Measurements from ENCODE around the gene SMIM14.
"Not testable (repeated sequence)": the region's sequence is repeated elsewhere in the genome, so short reads cannot be mapped to it uniquely, and the experiment has no call there.

Gene SMIM14

DNA sequence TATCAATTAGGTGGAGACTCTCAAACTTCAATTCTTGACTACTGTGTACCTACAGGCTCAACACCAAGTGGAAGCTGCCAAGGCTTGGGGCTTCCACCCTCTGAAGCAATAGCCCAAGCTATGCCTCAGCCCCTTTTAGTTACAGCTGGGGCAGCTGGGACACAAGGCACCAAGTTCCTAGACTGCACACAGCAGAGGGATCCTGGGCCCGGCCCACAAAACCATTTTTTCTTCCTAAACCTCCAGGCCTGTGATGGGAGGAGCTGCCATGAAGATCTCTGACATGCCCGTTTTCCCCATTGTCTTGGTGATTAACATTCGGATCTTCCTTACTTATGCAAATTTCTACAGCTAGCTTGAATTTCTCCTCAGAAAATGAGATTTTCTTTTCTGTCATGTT, 108.0 kb downstream of the SMIM14 start:
- DNase-seq (ENCODE audit: low spot score) = no peak

DNA sequence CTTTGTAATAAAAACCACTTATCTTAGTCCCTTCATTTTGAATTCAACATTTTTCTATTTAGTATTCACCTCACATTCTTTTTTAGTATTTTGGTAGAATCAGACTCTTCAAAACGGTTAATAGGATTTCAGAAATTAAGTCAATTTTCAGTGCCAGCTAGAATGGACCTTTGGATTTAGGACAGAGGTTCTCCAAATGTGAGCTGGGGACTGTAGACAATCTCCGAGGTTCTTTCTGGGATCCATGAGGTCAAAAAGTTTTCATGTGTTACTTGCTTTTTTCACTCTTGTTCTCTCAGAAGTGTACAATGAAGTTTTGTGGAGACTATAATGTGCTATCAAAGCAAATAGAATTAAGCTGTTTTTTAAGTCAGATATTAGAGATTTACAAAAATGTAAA, 109.1 kb downstream of the SMIM14 start:
- no peak for DNase-seq (ENCODE audit: low spot score)

DNA sequence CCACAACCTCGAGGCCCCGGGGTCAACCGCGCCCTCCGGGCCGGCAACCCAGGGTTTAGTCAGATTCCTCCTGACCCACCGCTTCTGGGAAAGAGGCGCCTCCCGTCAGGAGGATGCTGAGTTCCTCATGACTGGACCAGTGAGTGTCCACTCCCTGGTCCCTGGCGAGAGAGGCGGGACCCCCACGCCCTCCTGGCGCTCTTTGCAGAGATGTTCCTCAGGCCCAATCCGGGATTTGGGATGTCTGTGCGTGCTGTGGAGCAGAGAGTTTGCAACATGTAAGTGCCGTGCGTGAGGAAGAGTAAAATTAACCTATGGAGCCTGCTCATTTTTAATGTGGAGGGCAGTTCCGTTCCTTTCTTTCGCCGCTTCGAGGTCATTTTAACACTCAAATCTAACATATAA, 110.6 kb downstream of the SMIM14 start:
- DNase-seq (ENCODE audit: low spot score) = peak; percentile 24

DNA sequence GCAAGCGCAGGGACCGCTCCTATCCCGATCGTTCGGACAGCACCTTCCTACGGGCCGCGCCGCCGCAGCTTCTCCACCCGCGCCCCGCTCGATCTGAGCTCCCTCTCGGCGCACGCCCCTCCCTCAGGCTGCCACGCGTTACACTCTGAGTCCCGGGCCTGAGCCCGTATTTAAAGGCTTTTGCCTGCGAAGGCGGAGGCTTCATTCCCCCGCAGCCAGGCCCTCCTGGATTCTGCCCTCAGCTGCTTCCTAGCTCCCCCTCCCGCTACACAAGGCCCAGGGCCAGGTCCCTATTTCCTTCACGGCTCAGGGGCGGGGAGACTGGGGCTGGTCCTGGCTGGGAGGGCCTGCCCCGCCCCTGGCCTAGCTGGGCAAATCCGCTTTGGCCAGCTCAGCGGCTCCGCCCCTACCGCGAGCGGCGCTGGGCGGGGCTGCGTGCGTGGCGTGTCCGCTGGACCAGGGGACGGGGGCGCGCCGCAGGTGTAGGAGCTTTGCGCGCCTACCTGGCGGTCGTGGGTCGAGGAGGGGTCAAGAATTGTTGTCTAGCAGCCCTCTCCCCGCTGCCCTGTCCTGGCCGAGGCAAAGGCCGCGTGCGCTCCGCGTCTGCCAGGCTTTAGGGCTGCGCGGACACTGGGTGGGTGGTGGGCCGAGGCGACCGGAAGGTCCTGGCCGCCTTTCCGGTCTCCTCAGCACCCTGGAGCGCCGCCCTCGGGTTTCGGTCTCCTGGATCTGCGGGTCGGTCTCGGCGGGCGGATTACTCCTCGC, 111.2 kb downstream of the SMIM14 start, which contains the start of gene UGDH:
TSS of gene UGDH (minus strand) at position 144 of the 765 bp plus-strand sequence. CDS start 5,927 bp downstream, outside the sequence.
- DNase-seq (ENCODE audit: low spot score) = peak; percentile 88

DNA sequence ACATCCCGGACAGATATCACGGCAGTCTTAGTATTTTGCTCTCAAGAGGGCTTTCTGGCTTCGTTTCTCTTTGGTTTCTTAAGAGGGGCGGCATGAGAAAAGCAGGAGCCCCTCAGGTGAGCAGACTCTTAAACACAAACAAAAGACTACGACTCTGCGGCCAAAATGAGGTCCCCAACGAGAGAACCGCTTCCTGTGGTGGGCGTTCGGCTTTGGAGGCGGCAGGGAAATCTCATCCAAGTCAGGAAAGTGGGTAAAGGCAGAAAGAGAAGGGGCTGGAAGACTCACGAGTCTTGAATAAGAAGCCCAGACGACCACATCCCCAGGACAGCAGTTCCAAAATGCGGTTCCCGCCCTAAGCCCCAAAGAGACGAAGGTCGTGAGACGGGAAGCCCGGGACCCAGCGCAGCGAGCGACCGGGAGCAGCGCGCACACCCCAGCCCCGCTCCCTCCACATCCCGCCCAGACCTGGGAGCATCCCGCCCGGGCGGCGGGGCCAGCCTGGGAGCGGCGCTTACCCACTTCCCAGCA, 111.8 kb downstream of the SMIM14 start:
- DNase-seq (ENCODE audit: low spot score) = no peak

DNA sequence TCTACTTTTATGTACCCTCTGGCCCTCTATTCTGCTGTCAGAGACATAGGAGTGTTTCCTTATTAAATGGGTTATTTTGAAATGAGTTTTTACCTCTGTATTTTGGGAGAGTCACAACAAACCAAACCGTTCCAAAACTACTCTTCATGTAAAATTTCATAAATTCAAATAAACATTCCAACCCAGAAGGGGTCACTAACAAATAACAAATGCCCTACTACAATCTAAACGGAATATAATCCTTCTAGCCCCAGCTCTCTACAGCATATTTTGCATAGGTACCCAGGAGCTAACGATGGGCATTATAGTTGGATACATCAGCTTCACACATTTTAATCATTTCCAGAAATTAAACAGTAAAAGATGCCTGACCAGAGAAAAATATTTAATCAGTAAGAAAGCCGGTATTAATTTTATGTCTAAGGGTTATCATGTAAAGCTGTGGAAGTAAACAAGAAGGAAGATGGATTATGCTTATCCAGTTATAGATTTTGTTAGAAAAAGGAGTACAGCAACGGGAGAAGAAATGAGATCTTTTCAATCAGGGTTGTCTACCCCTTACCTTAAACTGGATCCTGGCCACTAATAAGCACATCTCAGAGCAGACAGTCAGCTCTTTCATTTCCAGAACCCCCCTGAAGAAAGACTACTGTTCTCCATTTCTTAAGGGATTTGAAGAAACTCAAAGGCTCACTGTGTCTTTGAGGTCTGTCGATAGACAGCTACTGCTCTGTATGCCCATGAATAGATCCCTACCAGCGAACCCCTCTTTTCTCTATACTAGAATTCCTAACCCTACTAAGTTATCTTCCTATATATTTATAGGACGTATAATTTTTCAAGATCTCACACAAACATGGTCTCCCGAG, 112.6 kb downstream of the SMIM14 start:
- DNase-seq (ENCODE audit: low spot score) = peak; percentile 35

DNA sequence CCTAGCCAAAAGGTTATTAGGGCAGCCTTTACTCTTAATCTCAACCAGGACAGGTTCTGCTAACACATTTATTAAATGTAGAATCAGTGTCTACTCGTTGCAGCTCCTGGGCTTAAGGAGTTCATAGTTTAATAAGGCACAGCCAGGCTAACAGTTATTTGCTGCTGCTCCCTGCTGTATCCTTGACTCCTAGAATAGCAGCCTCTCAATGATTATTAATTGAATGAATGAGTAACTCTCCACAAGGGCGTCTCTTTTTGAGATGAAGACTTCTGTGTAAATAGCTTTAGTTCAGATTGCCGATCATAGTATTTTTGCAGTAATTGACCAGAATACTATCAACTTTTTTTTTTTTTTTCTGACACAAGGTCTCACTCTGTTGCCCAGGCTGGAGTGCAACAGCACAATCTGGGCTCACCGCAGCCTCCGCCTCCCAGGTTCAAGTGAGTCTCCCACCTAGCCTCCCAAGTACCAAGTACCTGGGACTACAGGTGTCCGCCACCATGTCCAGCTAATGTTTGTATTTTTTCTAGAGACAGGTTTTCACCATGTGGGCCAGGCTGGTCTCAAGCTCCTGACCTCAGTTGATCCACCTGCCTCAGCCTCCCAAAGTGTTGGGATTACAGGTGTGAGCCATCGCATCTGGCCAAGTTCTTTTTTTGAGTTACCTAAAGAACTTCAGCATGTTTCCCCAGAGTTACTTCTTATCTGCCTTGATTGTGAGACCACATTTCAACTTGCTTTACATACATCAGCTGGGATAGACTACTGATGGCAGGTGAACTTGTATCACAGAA, 114.3 kb downstream of the SMIM14 start:
- DNase-seq (ENCODE audit: low spot score) = no peak

DNA sequence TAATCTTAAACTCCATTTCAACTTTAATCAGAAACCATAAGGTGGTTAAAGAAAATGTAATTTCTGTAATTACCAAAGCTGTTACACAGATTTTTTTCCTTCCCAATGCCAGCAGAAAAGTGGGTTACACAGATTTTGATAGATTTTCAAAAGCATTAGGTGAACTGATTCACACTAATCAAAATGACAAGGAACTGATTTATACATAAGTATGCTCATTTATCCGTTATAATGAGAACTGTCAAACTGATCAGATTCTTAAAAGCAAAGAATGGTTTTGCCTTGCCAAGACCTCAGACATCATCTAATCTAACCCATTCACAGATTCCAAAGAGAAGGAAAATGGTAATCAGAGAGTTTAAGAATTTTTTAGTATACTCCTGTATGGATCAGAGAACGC, 116.6 kb downstream of the SMIM14 start:
- DNase-seq (ENCODE audit: low spot score) = no peak

DNA sequence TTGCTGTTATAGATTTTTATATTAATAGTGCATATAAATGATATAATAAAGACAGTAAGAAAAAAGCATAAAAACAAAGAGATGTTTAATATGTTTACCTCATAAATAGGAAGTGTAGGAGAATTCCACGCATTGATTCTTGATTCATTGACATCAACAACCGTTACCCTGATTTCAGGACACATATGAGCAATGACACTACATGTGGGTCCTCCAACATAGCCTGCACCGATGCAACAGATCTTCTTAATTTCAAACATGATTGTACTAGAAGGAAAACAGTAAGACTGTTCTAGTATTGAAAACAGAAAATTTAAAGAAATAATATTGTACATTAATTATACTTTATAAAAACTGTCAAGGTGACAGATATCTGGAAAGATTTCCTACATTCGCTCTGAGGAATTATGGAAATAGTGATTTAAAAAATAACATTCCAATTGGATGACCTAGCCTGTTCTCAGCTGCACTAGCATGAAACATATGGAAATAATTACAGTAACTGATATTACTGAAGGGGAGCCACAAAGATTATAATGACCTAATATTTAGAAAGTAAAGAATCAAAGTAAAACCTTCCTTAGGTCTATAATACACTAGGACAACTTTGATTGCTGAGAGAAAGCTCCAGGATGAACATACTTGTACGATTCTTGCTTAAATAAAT, 117.3 kb downstream of the SMIM14 start:
- no peak for DNase-seq (ENCODE audit: low spot score)

DNA sequence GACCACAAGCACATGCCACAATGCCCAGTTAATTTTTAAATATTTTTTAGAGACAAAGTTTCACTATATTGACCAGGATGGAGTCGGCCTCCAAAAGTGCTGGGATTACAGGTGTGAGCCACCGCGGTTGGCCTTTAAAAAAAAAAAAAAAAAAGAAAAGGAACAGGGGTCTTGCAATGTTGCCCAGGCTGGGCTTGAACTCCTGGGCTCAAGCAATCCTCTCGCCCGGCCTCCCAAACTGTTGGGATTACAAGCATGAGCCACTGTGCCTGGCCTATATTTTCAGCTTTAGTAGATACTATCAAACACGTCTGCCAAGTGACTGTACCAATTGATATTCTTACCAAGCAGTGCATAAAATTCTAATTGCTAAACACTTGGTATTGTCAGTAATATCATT, 120.2 kb downstream of the SMIM14 start:
- DNase-seq (ENCODE audit: low spot score) = no peak

GRCh38 chr4:39516407-39516966, 122.2 kb downstream of the SMIM14 start:
- no peak for DNase-seq (ENCODE audit: low spot score)

DNA sequence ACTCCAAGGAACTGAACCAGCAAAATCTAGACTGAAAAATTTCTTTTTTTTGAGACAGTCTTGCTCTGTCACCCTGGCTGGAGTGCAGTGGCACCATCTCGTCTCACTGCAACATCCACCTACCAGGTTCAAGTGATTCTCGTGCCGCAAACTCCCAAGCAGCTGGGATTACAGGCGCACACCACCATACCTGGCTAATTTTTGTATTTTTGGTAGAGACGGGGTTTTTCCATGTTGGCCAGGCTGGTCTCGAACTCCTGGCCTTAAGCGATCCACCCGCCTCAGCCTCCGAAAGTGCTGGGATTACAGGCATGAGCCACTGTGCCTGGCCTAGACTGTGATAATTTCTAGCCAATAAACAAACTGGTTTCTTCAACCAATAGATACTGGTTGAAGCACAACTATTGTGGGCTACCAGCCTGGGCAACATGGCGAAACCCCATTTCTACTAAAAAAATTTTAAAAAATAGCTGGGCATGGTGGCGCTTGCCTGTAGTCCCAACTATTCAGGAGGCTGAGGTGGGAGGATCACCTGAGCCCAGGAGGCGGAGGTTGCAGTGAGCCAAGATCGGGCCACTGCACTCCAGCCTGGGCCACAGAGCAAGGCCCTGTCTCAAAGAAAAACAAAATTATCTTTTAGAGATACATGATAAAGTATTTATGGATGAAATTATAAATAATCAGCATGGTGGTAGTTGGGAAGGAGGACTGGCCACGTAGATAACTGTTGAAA, 122.8 kb downstream of the SMIM14 start:
- not testable (repeated sequence) for DNase-seq (ENCODE audit: low spot score)

DNA sequence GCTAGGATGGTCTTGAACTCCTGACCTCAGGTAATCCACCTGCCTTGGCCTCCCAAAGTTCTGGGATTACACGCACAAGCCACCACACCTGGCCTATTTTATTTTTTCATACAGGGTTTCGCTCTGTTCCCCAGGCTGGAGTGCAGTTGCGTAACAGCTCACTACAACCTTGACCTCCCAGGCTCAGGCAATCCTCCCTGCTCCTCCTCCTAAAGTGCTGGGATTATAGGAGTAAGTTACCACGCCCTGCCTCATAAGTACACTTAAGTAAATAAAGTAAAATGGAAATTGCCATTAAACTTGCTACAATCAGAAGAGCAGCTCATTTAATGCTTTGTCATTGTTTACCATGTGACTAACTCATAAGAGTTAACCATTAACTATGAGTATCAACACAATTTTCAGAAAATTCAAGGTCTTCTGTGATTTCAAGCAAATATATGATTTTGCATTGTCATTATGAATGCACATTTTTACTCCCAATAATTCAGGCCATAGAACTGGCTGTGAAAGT, 123.7 kb downstream of the SMIM14 start:
- no peak for DNase-seq (ENCODE audit: low spot score)

DNA sequence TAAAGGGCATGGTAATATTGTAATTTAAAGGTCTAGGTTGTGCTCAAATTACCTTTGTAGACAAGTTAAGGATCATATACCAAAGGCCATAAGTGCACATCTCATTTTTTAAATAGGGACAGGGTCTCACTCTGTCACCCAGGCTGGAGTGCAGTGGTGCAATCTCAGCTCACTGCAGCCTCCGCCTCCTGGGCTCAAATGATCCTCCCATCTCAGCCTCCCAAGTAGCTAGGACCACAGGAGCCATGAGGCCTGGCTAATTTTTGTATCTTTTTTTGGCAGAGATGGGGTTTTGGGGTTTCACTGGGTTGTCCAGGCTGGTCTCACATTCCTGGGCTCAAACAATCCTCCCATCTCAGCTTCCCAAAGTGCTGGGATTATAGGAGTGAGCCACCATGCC, 124.4 kb downstream of the SMIM14 start:
- DNase-seq (ENCODE audit: low spot score) = not testable (repeated sequence)

- DNase-seq (ENCODE audit: low spot score) = no peak
Measured at GRCh38 chr4:39510348-39510929, 128.2 kb downstream of the SMIM14 start.

GRCh38 chr4:39505581-39505980, 133.1 kb downstream of the SMIM14 start:
- no peak for DNase-seq (ENCODE audit: low spot score)

- DNase-seq (ENCODE audit: low spot score) = no peak
Measured at GRCh38 chr4:39504538-39504937, 134.1 kb downstream of the SMIM14 start.

- DNase-seq (ENCODE audit: low spot score) = not testable (repeated sequence)
Measured at GRCh38 chr4:39502664-39503035, 136.0 kb downstream of the SMIM14 start.

GRCh38 chr4:39502019-39502663, 136.5 kb downstream of the SMIM14 start:
- no peak for DNase-seq (ENCODE audit: low spot score)

DNA sequence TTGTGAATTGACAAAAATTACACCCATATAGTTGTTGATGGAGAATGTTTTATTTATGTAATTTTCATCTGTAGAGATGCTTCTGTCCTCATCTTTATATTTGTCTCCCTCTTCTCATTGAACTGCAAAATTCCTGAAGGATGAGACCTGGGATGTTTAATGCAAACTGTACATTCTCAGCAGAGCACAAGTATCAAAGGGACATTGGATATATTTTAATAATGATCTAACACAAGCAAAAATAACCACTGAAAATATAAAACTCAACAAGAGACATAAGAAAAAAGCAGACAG, 140.0 kb downstream of the SMIM14 start:
- DNase-seq (ENCODE audit: low spot score) = no peak

Data from COLO829 (cell line).